ENCODE measurements around the gene FAM228A. TPM values are rescaled to one million over a fixed set of nuclear protein-coding genes. Genes with fewer than 3 reads are reported as not detected.

The FAM228A gene
- total and polyA plus RNA-seq, 4 experiments from 2014 or later: 0.28 to 0.81 (median 0.36) TPM; not detected in 1

DNA sequence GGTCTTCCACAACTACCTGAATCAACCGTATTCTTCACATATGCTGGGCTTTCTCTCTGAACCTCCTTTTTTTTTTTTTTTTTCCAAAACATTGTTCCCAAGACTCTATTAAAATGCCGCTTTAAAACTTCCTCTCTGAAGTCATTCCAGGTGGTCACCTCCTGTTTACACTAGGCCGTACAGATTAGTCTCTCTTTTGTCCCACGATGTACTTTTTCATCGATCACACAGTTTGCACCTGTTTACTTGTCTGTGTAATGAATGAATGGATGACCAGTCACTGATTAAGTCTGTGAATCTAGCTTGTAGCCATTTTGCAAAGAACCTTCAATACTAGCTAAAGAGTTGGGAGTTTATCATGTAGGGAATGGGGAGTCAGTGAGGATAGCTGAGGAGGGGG is 16.7 kb upstream of the FAM228A start:
- Histone ChIP-seq H3K27ac (ENCODE audit: low read depth, low read length) (no peak overlapping the region), H3K4me1 (ENCODE audit: insufficient read depth, low read length) (no peaks in the 10 kb centered on the region), H3K4me3 (ENCODE audit: low read length in 2 of 2) (no peak overlapping the region), H3K27me3 (ENCODE audit: insufficient read depth, low read length) (no peaks in the 10 kb centered on the region), H3K36me3 (ENCODE audit: insufficient read depth, low read length) (no peaks in the 10 kb centered on the region), H3K9me3 (ENCODE audit: control insufficient read depth in 1 of 2, low read length in 2 of 2) (no peaks in the 10 kb centered on the region)
- DNase-seq: no peak
- Mint-ChIP-seq H3K4me3 (no peak overlapping the region), H3K27me3 (no peaks in the 10 kb centered on the region), H3K9me3 (peaks cover 0 to 8% (median 0%) of the 10 kb centered on the region in 8 donors), H3K36me3 (peaks cover 13 to 42% of the 10 kb centered on the region in 2 donors), H3K27ac (no peak overlapping the region), H3K4me1 (no peaks in the 10 kb centered on the region)
- intact Hi-C loops (cut with micrococcal nuclease): no loop called here
- ChIA-PET POLR2A (ENCODE audit: partially characterized antibody) (no interaction called here), CTCF (ENCODE audit: partially characterized antibody) (no interaction called here)

DNA sequence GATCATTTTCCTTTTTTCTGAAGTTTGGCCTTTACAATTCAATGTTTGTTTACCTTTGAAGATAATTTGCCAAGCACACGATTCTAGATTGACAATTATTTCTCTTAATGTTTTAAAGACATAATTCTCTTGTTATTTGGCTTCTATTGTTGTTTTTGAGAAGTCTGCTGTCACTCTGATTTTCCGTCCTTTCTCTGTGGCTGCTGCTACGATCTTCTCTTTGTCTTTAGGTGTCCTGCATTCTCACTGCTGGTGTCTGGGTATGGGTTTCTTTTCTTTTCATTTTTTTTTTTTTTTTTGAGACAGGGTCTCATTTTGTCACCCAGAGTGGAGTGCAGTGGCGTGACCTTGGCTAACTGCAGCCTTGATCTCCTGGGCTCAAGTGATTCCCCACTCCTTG is 15.1 kb upstream of the FAM228A start:
- Mint-ChIP-seq H3K4me3 (no peak overlapping the region), H3K4me1 (no peaks in the 10 kb centered on the region), H3K27ac (no peak overlapping the region), H3K36me3 (peaks cover 10 to 36% of the 10 kb centered on the region in 2 donors), H3K9me3 (peaks cover 0 to 8% (median 0%) of the 10 kb centered on the region in 8 donors), H3K27me3 (peaks cover 0 to 2% of the 10 kb centered on the region in 2 donors)
- H3K4me3 ChIP-seq (ENCODE audit: low read length in 2 of 2): no peak overlapping the region
- H3K4me1 ChIP-seq (ENCODE audit: insufficient read depth, low read length): no peaks in the 10 kb centered on the region
- H3K27ac ChIP-seq (ENCODE audit: low read depth, low read length): no peak overlapping the region
- no peaks in the 10 kb centered on the region for H3K9me3 ChIP-seq (ENCODE audit: control insufficient read depth in 1 of 2, low read length in 2 of 2)
- no peaks in the 10 kb centered on the region for H3K27me3 ChIP-seq (ENCODE audit: insufficient read depth, low read length)
- intact Hi-C loops (cut with micrococcal nuclease): no loop called here
- ChIA-PET POLR2A (ENCODE audit: partially characterized antibody) (no interaction called here), CTCF (ENCODE audit: partially characterized antibody) (no interaction called here)
- H3K36me3 ChIP-seq (ENCODE audit: insufficient read depth, low read length): no peaks in the 10 kb centered on the region
- no peak for DNase-seq

DNA sequence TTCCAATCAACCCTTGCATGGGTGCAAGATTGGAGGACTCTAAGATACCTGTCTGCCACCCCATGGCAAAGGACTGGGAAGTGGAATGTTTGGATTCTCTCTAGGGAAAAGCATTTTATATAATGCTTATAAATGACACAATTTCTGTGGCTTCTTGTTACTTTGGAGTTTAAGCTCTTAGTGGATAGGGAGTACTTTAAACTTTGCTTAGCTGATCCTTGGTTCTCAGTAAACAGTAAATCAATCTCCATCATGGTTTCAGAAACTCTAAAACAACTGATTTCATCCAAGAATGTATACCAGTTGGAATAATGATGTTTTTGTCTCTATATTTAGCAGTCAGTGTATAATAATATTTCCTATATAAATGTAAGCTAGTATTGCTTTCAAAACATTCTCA is 14.1 kb upstream of the FAM228A start:
- ChIA-PET POLR2A (ENCODE audit: partially characterized antibody) (no interaction called here), CTCF (ENCODE audit: partially characterized antibody) (interaction anchor here (4.8 kb wide), 1 partner anchor 336 kb away, joined by 26 read pairs; no protein-coding TSS in a partner anchor)
- H3K9me3 ChIP-seq (ENCODE audit: control insufficient read depth in 1 of 2, low read length in 2 of 2): no peaks in the 10 kb centered on the region
- intact Hi-C loops (cut with micrococcal nuclease): no loop called here
- H3K4me1 Mint-ChIP-seq: no peaks in the 10 kb centered on the region
- H3K27me3 Mint-ChIP-seq: peaks cover 0 to 2% of the 10 kb centered on the region in 2 donors
- DNase-seq: no peak
- no peak overlapping the region for H3K27ac ChIP-seq (ENCODE audit: low read depth, low read length)
- H3K4me1 ChIP-seq (ENCODE audit: insufficient read depth, low read length): no peaks in the 10 kb centered on the region
- H3K27me3 ChIP-seq (ENCODE audit: insufficient read depth, low read length): no peaks in the 10 kb centered on the region
- peaks cover 10 to 36% of the 10 kb centered on the region in 2 donors for H3K36me3 Mint-ChIP-seq
- no peaks in the 10 kb centered on the region for H3K36me3 ChIP-seq (ENCODE audit: insufficient read depth, low read length)
- H3K27ac Mint-ChIP-seq: no peak overlapping the region
- no peak overlapping the region for H3K4me3 ChIP-seq (ENCODE audit: low read length in 2 of 2)
- H3K9me3 Mint-ChIP-seq: peaks cover 0 to 8% (median 0%) of the 10 kb centered on the region in 8 donors
- H3K4me3 Mint-ChIP-seq: no peak overlapping the region

DNA sequence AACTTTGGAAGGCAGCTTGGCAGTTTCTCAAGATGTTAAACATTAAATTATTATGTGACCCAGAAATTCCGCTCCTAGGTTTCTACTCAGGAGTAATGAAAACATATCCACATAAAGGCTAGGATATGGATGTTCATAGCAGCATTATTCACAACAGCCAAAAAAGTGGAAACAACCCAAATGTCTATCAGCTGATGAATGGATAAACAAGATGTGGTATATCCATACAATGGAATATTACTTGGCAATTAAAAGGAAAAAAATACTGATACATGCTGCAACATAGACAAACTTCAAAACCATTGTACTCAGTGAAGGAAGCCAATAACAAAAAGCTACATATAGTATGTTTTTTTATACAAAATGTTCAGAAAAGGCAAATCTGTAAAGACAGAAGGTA is 12.4 kb upstream of the FAM228A start:
- Histone ChIP-seq H3K4me3 (ENCODE audit: low read length in 2 of 2) (no peak overlapping the region), H3K36me3 (ENCODE audit: insufficient read depth, low read length) (no peaks in the 10 kb centered on the region), H3K27ac (ENCODE audit: low read depth, low read length) (no peak overlapping the region), H3K9me3 (ENCODE audit: control insufficient read depth in 1 of 2, low read length in 2 of 2) (no peaks in the 10 kb centered on the region), H3K4me1 (ENCODE audit: insufficient read depth, low read length) (no peaks in the 10 kb centered on the region), H3K27me3 (ENCODE audit: insufficient read depth, low read length) (no peaks in the 10 kb centered on the region)
- H3K9me3 Mint-ChIP-seq: peaks cover 0 to 8% (median 0%) of the 10 kb centered on the region in 8 donors
- H3K27ac Mint-ChIP-seq: no peak overlapping the region
- DNase-seq: no peak
- H3K4me3 Mint-ChIP-seq: no peak overlapping the region
- H3K27me3 Mint-ChIP-seq: peaks cover 0 to 2% of the 10 kb centered on the region in 2 donors
- POLR2A ChIA-PET (ENCODE audit: partially characterized antibody): no interaction called here
- peaks cover 10 to 30% of the 10 kb centered on the region in 2 donors for H3K36me3 Mint-ChIP-seq
- CTCF ChIA-PET (ENCODE audit: partially characterized antibody): interaction anchor here (0.8 to 4.8 kb wide), 4 partner anchors 11 to 342 kb away, joined by 3 to 26 read pairs (median 3); partner anchors contain the start of gene ATAD2B
- intact Hi-C loops (cut with micrococcal nuclease): no loop called here
- no peaks in the 10 kb centered on the region for H3K4me1 Mint-ChIP-seq

DNA sequence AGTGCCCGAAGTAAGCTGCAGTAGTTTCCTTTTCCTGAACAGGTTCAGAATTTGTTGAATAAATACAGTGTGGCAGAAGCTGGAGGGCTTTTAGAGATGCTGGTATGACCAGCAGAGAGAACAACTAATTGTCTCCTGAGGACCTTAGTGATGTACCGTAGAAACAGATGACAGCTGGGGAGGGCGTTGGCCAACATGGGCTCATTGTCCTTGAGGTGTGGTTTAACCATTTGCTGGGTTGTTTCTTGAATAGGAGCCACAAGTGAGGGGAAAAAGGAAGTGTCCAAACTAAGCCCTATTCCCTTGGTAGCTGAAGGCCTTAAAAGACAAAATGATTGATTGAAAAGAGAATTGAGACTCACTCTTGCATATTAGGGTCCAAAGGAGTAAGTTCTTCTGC is 11.7 kb upstream of the FAM228A start:
- no peak overlapping the region for H3K4me3 Mint-ChIP-seq
- Histone ChIP-seq H3K27me3 (ENCODE audit: insufficient read depth, low read length) (no peaks in the 10 kb centered on the region), H3K4me3 (ENCODE audit: low read length in 2 of 2) (no peak overlapping the region), H3K36me3 (ENCODE audit: insufficient read depth, low read length) (no peaks in the 10 kb centered on the region), H3K9me3 (ENCODE audit: control insufficient read depth in 1 of 2, low read length in 2 of 2) (no peaks in the 10 kb centered on the region), H3K4me1 (ENCODE audit: insufficient read depth, low read length) (no peaks in the 10 kb centered on the region), H3K27ac (ENCODE audit: low read depth, low read length) (no peak overlapping the region)
- POLR2A ChIA-PET (ENCODE audit: partially characterized antibody): no interaction called here
- H3K27me3 Mint-ChIP-seq: peaks cover 0 to 2% of the 10 kb centered on the region in 2 donors
- H3K9me3 Mint-ChIP-seq: peaks cover 0 to 8% (median 0%) of the 10 kb centered on the region in 8 donors
- no peak overlapping the region for H3K27ac Mint-ChIP-seq
- intact Hi-C loops (cut with micrococcal nuclease): no loop called here
- H3K36me3 Mint-ChIP-seq: peaks cover 9 to 28% of the 10 kb centered on the region in 2 donors
- CTCF ChIA-PET (ENCODE audit: partially characterized antibody): interaction anchor here (1.0 to 4.8 kb wide), 2 partner anchors 236 to 338 kb away, joined by 3 to 26 read pairs; partner anchors contain the start of gene ATAD2B
- no peak for DNase-seq
- H3K4me1 Mint-ChIP-seq: no peaks in the 10 kb centered on the region

DNA sequence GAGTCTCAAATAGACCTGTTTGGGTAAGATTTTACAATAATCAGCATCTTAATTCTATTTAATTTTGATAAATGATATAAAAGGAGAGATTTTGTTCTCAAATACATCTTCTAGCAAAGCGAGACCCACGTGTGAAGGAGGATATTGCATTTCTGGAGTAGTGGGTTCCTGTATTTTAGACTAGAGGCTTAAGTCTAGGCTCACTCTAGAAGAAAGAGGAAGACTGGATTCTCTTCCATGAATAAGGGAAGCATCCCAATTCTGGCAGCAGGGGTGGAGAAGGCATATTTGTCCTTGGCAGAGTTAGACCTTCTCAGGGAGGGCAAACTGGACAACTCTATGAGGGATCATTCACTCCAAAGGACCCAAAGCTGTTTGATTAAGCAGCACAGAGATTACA is 11.3 kb upstream of the FAM228A start:
- CTCF ChIA-PET (ENCODE audit: partially characterized antibody): interaction anchor here (1.6 to 4.8 kb wide), 2 partner anchors 13 to 339 kb away, joined by 5 to 26 read pairs; no protein-coding TSS in a partner anchor
- Mint-ChIP-seq H3K4me1 (no peaks in the 10 kb centered on the region), H3K27me3 (peaks cover 0 to 2% of the 10 kb centered on the region in 2 donors), H3K27ac (no peak overlapping the region), H3K4me3 (no peak overlapping the region), H3K36me3 (peaks cover 7 to 25% of the 10 kb centered on the region in 2 donors), H3K9me3 (peaks cover 0 to 8% (median 0%) of the 10 kb centered on the region in 8 donors)
- no peaks in the 10 kb centered on the region for H3K4me1 ChIP-seq (ENCODE audit: insufficient read depth, low read length)
- no peak overlapping the region for H3K4me3 ChIP-seq (ENCODE audit: low read length in 2 of 2)
- intact Hi-C loops (cut with micrococcal nuclease): no loop called here
- H3K27ac ChIP-seq (ENCODE audit: low read depth, low read length): no peak overlapping the region
- no peaks in the 10 kb centered on the region for H3K36me3 ChIP-seq (ENCODE audit: insufficient read depth, low read length)
- POLR2A ChIA-PET (ENCODE audit: partially characterized antibody): interaction anchor here (0.6 kb wide), 1 partner anchor 961 kb away, joined by 3 read pairs; no protein-coding TSS in a partner anchor
- H3K27me3 ChIP-seq (ENCODE audit: insufficient read depth, low read length): no peaks in the 10 kb centered on the region
- H3K9me3 ChIP-seq (ENCODE audit: control insufficient read depth in 1 of 2, low read length in 2 of 2): no peaks in the 10 kb centered on the region
- DNase-seq: no peak

DNA sequence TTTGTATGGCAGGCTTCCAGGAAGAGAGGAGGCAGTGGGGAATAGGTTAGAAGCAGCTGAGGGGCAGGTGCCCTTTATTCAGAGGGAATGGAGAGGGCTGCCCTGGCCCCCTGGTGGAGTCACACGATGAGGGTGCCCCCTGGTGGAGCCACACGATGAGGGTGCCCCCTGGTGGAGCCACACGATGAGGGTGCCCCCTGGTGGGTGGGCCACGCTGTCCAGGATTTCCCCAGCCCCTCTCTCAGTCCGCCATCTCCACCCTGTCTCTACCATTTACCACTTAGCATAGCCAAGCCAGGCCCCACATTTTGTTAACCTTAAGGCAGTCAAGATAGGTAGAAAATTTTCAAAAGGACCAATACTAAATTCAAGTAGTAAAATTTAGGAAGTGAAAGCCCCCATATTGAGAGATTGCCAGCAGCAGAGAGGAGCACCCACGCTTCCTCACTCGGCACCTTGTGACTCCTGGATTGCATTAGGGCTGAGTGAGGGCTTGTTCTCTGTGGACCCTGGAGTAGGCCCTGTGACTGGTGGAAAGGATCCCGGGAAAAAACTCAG is 10.4 kb upstream of the FAM228A start:
- POLR2A ChIA-PET (ENCODE audit: partially characterized antibody): interaction anchor here (0.6 kb wide), 1 partner anchor 960 kb away, joined by 3 read pairs; no protein-coding TSS in a partner anchor

More for the DNA sequence above, 10.4 kb upstream of the FAM228A start:
- Mint-ChIP-seq H3K4me1 (no peaks in the 10 kb centered on the region), H3K9me3 (peaks cover 0 to 8% (median 0%) of the 10 kb centered on the region in 8 donors), H3K27ac (no peak overlapping the region), H3K27me3 (peaks cover 0 to 2% of the 10 kb centered on the region in 2 donors), H3K36me3 (peaks cover 7 to 20% of the 10 kb centered on the region in 2 donors), H3K4me3 (no peak overlapping the region)
- H3K27ac ChIP-seq (ENCODE audit: low read depth, low read length): no peak overlapping the region
- peak in 3 of 5 donors; percentile 4 to 17 (median 10) for DNase-seq
- no peaks in the 10 kb centered on the region for H3K9me3 ChIP-seq (ENCODE audit: control insufficient read depth in 1 of 2, low read length in 2 of 2)
- intact Hi-C loops (cut with micrococcal nuclease): loop anchor here (2.0 kb wide), 1 partner anchor 340 kb away; no protein-coding TSS in a partner anchor
- H3K4me3 ChIP-seq (ENCODE audit: low read length in 2 of 2): no peak overlapping the region
- CTCF ChIA-PET (ENCODE audit: partially characterized antibody): interaction anchor here (1.6 to 4.8 kb wide), 2 partner anchors 12 to 340 kb away, joined by 5 to 26 read pairs; no protein-coding TSS in a partner anchor
- no peaks in the 10 kb centered on the region for H3K36me3 ChIP-seq (ENCODE audit: insufficient read depth, low read length)
- H3K4me1 ChIP-seq (ENCODE audit: insufficient read depth, low read length): no peaks in the 10 kb centered on the region
- H3K27me3 ChIP-seq (ENCODE audit: insufficient read depth, low read length): no peaks in the 10 kb centered on the region
